Measurements from ENCODE around the gene TIMP4. TPM values are rescaled to one million over a fixed set of nuclear protein-coding genes. Genes with fewer than 3 reads are reported as not detected.

The TIMP4 gene
- total and polyA plus RNA-seq, 11 donors = 3.0 to 57.9 (median 18.6) TPM

DNA sequence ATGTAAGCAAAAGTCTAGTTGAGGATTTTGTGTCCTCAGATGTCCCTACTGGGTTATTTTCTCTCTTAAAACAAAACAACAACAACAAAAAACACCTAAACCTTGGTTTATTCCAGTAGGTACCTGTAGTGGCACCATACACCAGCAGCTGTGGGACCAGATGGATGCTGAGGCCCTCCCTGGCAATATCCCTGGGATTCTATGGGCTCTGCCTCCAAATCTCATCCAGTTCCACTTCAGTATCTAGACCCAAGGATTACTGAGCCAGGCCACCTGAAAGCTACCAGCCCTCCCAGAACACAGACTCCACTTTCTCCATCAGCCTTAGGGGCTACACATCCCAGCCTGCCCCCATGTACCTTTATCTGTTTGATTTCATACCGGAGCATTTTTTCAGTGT is 1.7 kb downstream of the TIMP4 start:
- ATAC-seq (no peak), DNase-seq (no peak)
- H3K4me3 ChIP-seq = peak overlapping the region in 2 of 12 donors; percentile 61 to 63
- TF ChIP-seq, protein P1, sequence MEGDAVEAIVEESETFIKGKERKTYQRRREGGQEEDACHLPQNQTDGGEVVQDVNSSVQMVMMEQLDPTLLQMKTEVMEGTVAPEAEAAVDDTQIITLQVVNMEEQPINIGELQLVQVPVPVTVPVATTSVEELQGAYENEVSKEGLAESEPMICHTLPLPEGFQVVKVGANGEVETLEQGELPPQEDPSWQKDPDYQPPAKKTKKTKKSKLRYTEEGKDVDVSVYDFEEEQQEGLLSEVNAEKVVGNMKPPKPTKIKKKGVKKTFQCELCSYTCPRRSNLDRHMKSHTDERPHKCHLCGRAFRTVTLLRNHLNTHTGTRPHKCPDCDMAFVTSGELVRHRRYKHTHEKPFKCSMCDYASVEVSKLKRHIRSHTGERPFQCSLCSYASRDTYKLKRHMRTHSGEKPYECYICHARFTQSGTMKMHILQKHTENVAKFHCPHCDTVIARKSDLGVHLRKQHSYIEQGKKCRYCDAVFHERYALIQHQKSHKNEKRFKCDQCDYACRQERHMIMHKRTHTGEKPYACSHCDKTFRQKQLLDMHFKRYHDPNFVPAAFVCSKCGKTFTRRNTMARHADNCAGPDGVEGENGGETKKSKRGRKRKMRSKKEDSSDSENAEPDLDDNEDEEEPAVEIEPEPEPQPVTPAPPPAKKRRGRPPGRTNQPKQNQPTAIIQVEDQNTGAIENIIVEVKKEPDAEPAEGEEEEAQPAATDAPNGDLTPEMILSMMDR (IDR thresholded peaks at IDR 0.05) = no peak
- no peak for TF ChIP-seq POLR2A (IDR thresholded peaks at IDR 0.05)
- intact Hi-C loops (cut with DNase I) = no loop called here
- WGBS, 4 donors = 98 to 100% (median 99%) methylated on average over 1 of the region's 1 CpG
- peaks cover 3 to 42% (median 25%) of the 10 kb centered on the region in 12 donors for H3K4me1 ChIP-seq
- no peaks in the 10 kb centered on the region for H3K9me3 ChIP-seq
- peak overlapping the region in 3 of 12 donors; percentile 49 to 66 (median 59) for H3K27ac ChIP-seq
- peaks cover 0 to 25% (median 5%) of the 10 kb centered on the region in 9 donors for H3K36me3 ChIP-seq
- peaks cover 0 to 10% (median 0%) of the 10 kb centered on the region in 9 donors for H3K27me3 ChIP-seq

DNA sequence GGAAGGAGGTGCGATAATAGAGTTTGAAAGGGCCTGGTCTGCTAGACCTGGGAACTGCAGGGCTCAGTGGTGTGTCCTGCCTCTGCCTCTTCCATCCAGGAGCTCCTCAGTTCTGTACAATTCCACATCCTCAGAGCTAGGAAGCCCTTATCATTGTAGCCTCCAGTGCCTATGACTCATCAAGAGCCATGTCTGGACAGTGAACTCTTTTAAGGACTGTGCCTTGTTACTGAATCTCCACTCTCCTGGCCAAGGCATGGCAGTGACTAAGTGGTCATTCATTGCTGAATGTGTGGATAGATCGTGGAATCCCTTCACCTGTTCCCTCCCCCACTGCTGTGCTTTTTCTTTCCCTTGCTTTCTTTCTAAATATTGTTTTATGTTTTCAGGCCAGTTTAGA is 2.9 kb downstream of the TIMP4 start:
- Histone ChIP-seq H3K27me3 (peaks cover 0 to 10% (median 0%) of the 10 kb centered on the region in 9 donors), H3K4me1 (peaks cover 3 to 42% (median 25%) of the 10 kb centered on the region in 12 donors), H3K36me3 (peaks cover 0 to 25% (median 5%) of the 10 kb centered on the region in 9 donors), H3K27ac (peak overlapping the region in 4 of 12 donors; percentile 5 to 66 (median 42)), H3K9me3 (no peaks in the 10 kb centered on the region), H3K4me3 (no peak overlapping the region)
- ATAC-seq = peak in 3 of 4 donors; percentile 76 to 88 (median 85)
- intact Hi-C loops (cut with DNase I) = no loop called here
- peak in 1 of 2 donors; percentile 17 for TF ChIP-seq POLR2A (IDR thresholded peaks at IDR 0.05)
- TF ChIP-seq, protein P1 (IDR thresholded peaks at IDR 0.05) = no peak
- peak in 1 of 5 donors; percentile 68 for DNase-seq
- WGBS, 4 donors = 76 to 81% (median 78%) methylated on average over 2 of the region's 2 CpGs

DNA sequence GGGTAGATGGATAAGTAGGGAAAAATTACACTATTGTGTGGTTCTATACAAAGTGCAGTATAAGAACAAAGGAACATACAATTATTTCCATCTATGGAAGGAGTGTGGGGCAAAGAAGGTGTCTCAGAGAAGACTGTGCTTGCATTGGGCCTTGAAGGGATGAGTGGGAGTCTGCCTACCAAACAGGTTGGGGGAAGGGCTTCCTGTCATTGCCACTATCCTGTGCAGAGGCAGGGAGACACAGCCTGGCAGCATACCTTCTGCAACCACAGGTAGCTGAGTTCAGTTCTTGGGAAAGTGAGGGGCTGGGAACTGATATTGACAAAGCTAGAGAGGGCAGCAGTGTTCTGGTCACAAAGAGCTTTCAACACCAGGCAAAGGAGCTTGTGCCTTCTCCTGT is 3.4 kb downstream of the TIMP4 start:
- no peak for DNase-seq
- intact Hi-C loops (cut with DNase I) = no loop called here
- peak overlapping the region in 4 of 12 donors; percentile 5 to 66 (median 26) for H3K27ac ChIP-seq

DNA sequence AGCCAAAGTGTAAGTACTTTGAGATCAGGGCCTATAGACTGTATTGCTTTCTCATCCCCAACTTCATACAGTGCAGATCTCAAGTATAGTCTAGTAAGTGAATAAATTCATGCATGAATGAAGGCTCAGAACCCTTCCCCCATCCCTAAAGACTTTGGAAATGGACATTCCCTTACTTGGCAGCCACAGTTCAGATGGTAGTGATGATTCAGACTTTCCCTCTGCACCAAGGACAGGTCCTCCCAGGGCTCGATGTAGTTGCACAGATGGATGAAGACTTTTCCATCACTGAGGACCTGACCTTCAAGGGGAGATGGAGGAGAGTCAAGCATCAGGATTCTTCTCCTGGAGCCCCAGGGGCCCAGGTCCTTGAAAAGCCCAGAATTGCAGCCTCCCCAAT is 4.6 kb downstream of the TIMP4 start:
- Histone ChIP-seq H3K27ac (no peak overlapping the region), H3K4me3 (no peak overlapping the region), H3K36me3 (peaks cover 0 to 25% (median 5%) of the 10 kb centered on the region in 9 donors), H3K9me3 (no peaks in the 10 kb centered on the region), H3K4me1 (peaks cover 3 to 42% (median 21%) of the 10 kb centered on the region in 12 donors), H3K27me3 (peaks cover 0 to 8% (median 0%) of the 10 kb centered on the region in 9 donors)
- DNase-seq (no peak), ATAC-seq (no peak)
- no peak for TF ChIP-seq POLR2A (IDR thresholded peaks at IDR 0.05)
- TF ChIP-seq, protein P1 (IDR thresholded peaks at IDR 0.05) = no peak
- intact Hi-C loops (cut with DNase I) = no loop called here
- 67 to 83% (median 71%) methylated on average over 1 of the region's 1 CpG for WGBS, 4 donors

More for the DNA sequence above, 3.4 kb downstream of the TIMP4 start:
- Histone ChIP-seq H3K4me3 (no peak overlapping the region), H3K9me3 (no peaks in the 10 kb centered on the region), H3K27me3 (peaks cover 0 to 10% (median 0%) of the 10 kb centered on the region in 9 donors), H3K4me1 (peaks cover 3 to 42% (median 25%) of the 10 kb centered on the region in 12 donors), H3K36me3 (peaks cover 0 to 25% (median 5%) of the 10 kb centered on the region in 9 donors)
- no peak for ATAC-seq
- TF ChIP-seq, protein P1 (IDR thresholded peaks at IDR 0.05) = no peak
- no peak for TF ChIP-seq POLR2A (IDR thresholded peaks at IDR 0.05)
